SU-DHL-6 (cell line): ENCODE data around the gene KIF16B.

ENCODE experiments used
- H2AFZ ChIP-seq: fragments of 200-600 bp; sonication (generic); 2 replicates; pipeline ENCODE4 v1.6.1; 2014; ENCODE audit warnings: low read depth, mild to moderate bottlenecking, moderate library complexity, mixed read lengths, antibody characterized with exemption, low read length; ENCODE audit not compliant: severe bottlenecking
- H3F3A ChIP-seq: fragments of 200-600 bp; shearing (Covaris generic); 2 replicates; pipeline ENCODE4 v1.6.0; 2016; ENCODE audit warnings: antibody characterized with exemption, mild to moderate bottlenecking; ENCODE audit not compliant: insufficient read depth
- H3K27ac ChIP-seq: fragments of 200-600 bp; sonication (generic); 2 replicates; pipeline ENCODE4 v1.5.1; 2016; ENCODE audit warnings: low read depth, mild to moderate bottlenecking, low read length, moderate library complexity, mixed read lengths
- H3K27me3 ChIP-seq: fragments of 200-600 bp; sonication (generic), shearing (Covaris generic); 2 replicates; pipeline ENCODE4 v1.6.0; 2014; ENCODE audit warnings: mild to moderate bottlenecking, low read length
- H3K36me3 ChIP-seq: fragments of 200-600 bp; sonication (generic); 2 replicates; pipeline ENCODE4 v1.6.1; 2014; ENCODE audit warnings: mild to moderate bottlenecking, low read length, mixed read lengths
- H3K4me2 ChIP-seq: fragments of 300-600, 200-600 bp; shearing (Covaris generic), sonication (generic); 2 replicates; pipeline ENCODE4 v1.6.0; 2014; ENCODE audit warnings: low read length, low read depth, mild to moderate bottlenecking; ENCODE audit not compliant: poor library complexity, severe bottlenecking
- H3K4me3 ChIP-seq: fragments of 200-600 bp; sonication (generic); 2 replicates; pipeline ENCODE4 v1.5.1; 2014; ENCODE audit warnings: antibody characterized with exemption, low read length, mild to moderate bottlenecking, mixed read lengths; ENCODE audit not compliant: insufficient read depth, poor library complexity, severe bottlenecking
- H3K79me2 ChIP-seq: fragments of 200-600 bp; sonication (generic); 2 replicates; pipeline ENCODE4 v1.6.1; 2014; ENCODE audit warnings: mild to moderate bottlenecking, low read length, moderate library complexity; ENCODE audit not compliant: insufficient read depth
- H3K9ac ChIP-seq: fragments of 200-600 bp; sonication (generic); 2 replicates; pipeline ENCODE4 v1.7.0; 2014; ENCODE audit warnings: mild to moderate bottlenecking, low read length
- H3K9me2 ChIP-seq: fragments of 200-600 bp; sonication (generic); replicated peaks from 2 replicates; pipeline ENCODE4 v1.6.1; 2014; ENCODE audit warnings: low read length; ENCODE audit not compliant: insufficient read depth
- H3K9me3 ChIP-seq: fragments of 200-600 bp; sonication (generic); 2 replicates; pipeline ENCODE4 v1.6.1; 2014; ENCODE audit warnings: low read length, mixed read lengths; ENCODE audit not compliant: insufficient read depth
- H4K20me1 ChIP-seq: fragments of 200-600 bp; sonication (generic); 2 replicates; pipeline ENCODE4 v1.6.1; 2014; ENCODE audit warnings: low read depth, mild to moderate bottlenecking, antibody characterized with exemption, low read length, moderate library complexity, mixed read lengths
- CTCF ChIP-seq: fragments of 200-600 bp; sonication (generic); IDR thresholded peaks from one replicate; pipeline ENCODE4 v1.5.1; 2017; ENCODE audit warnings: antibody characterized with exemption, mild to moderate bottlenecking, low read length, moderate library complexity; ENCODE audit not compliant: insufficient read depth, poor library complexity, severe bottlenecking
- EZH2phosphoT487 ChIP-seq: fragments of 200-600 bp; sonication (generic), shearing (Covaris generic); conservative IDR thresholded peaks from 2 replicates; pipeline ENCODE4 v1.6.1; 2018; ENCODE audit warnings: mild to moderate bottlenecking, antibody characterized with exemption, low read length, moderate library complexity, mixed read lengths

The KIF16B gene

GRCh38 chr20:16321291-16321690, 252.0 kb downstream of the KIF16B start:
- H3K9me2 ChIP-seq: no peaks in the 10 kb centered on the region
- no peak overlapping the region for H3K9ac ChIP-seq
- H3K9me3 ChIP-seq: no peaks in the 10 kb centered on the region
- H3K4me3 ChIP-seq: no peak overlapping the region
- TF ChIP-seq CTCF (no peak), EZH2phosphoT487 (no peak)
- H3K4me2 ChIP-seq: no peak overlapping the region
- no peaks in the 10 kb centered on the region for H3F3A ChIP-seq
- no peak overlapping the region for H3K27ac ChIP-seq
- H2AFZ ChIP-seq: no peak overlapping the region
- no peaks in the 10 kb centered on the region for H3K36me3 ChIP-seq
- H4K20me1 ChIP-seq: no peaks in the 10 kb centered on the region
- no peaks in the 10 kb centered on the region for H3K27me3 ChIP-seq
- H3K79me2 ChIP-seq: no peaks in the 10 kb centered on the region

- no peak overlapping the region for H3K4me3 ChIP-seq
- no peak overlapping the region for H2AFZ ChIP-seq
- no peak overlapping the region for H3K4me2 ChIP-seq
- H3F3A ChIP-seq: no peaks in the 10 kb centered on the region
- no peaks in the 10 kb centered on the region for H3K79me2 ChIP-seq
- H3K9me2 ChIP-seq: no peaks in the 10 kb centered on the region
- no peak for TF ChIP-seq CTCF
- TF ChIP-seq EZH2phosphoT487: no peak
- no peaks in the 10 kb centered on the region for H3K36me3 ChIP-seq
- no peaks in the 10 kb centered on the region for H3K9me3 ChIP-seq
- H3K9ac ChIP-seq: no peak overlapping the region
- no peaks in the 10 kb centered on the region for H3K27me3 ChIP-seq
- no peaks in the 10 kb centered on the region for H4K20me1 ChIP-seq
- H3K27ac ChIP-seq: no peak overlapping the region
These were observed 255.5 kb downstream of the KIF16B start for GRCh38 chr20:16317445-16318362.

- H3K9me3 ChIP-seq: no peaks in the 10 kb centered on the region
- H2AFZ ChIP-seq: no peak overlapping the region
- no peak overlapping the region for H3K4me3 ChIP-seq
- no peak overlapping the region for H3K4me2 ChIP-seq
- H4K20me1 ChIP-seq: no peaks in the 10 kb centered on the region
- H3K27ac ChIP-seq: no peak overlapping the region
- no peaks in the 10 kb centered on the region for H3F3A ChIP-seq
- TF ChIP-seq EZH2phosphoT487: no peak
- no peak for TF ChIP-seq CTCF
- no peaks in the 10 kb centered on the region; the same call in 1 of the 2 replicates for H3K36me3 ChIP-seq
- H3K9ac ChIP-seq: no peak overlapping the region
- no peaks in the 10 kb centered on the region for H3K9me2 ChIP-seq
- H3K79me2 ChIP-seq: no peaks in the 10 kb centered on the region
- H3K27me3 ChIP-seq: no peaks in the 10 kb centered on the region
These were observed 256.7 kb downstream of the KIF16B start for GRCh38 chr20:16316513-16316912.
